ES-I3 (cell line): Measurements from ENCODE around the gene CD163.
A peak's percentile ranks its signal among the peaks of the same experiment; 100 is the strongest.
"Not testable (repeated sequence)": the region's sequence is repeated elsewhere in the genome, so short reads cannot be mapped to it uniquely, and the experiment has no call there.

ENCODE experiments used
- H3K36me3 ChIP-seq: 2 replicates; pipeline ENCODE4 v1.6.1; 2013; ENCODE audit warnings: mild to moderate bottlenecking, low read length, control low read depth, moderate library complexity; ENCODE audit not compliant: insufficient read depth
- H3K4me1 ChIP-seq: 2 replicates; pipeline ENCODE4 v1.6.1; 2013; ENCODE audit warnings: mild to moderate bottlenecking, control low read depth, low read length; ENCODE audit not compliant: insufficient read depth
- H3K9ac ChIP-seq: 2 replicates; pipeline ENCODE4 v1.6.1; 2013; ENCODE audit warnings: low read depth, mild to moderate bottlenecking, low read length, moderate library complexity
- H3K9me3 ChIP-seq: 2 replicates; pipeline ENCODE4 v1.6.1; 2013; ENCODE audit warnings: mild to moderate bottlenecking, low read length, moderate library complexity; ENCODE audit not compliant: control insufficient read depth, insufficient read depth

Gene CD163

DNA sequence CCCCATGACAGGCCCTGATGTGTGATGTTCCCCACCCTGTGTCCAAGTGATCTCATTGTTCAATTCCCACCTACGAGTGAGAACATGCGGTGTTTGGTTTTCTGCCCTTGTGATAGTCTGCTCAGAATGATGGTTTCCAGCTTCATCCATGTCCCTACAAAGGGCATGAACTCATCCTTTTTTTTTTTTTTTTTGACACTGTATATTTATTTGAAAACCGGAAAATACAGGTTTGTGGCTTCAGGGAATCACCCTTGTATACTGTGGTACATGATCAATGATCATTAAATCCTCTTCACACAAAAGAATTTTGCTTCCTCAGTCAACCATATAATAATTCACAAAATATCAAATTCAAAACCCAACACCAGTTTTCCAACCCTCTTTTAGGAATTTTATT, 66.1 kb downstream of the CD163 start:
- peak overlapping the region; percentile 14; the same call in 1 of the 2 replicates for H3K9ac ChIP-seq
- H3K9me3 ChIP-seq, H3K36me3 ChIP-seq, H3K4me1 ChIP-seq: not testable (repeated sequence)

GRCh38 chr12:7434670-7435069, 68.9 kb downstream of the CD163 start:
- Histone ChIP-seq H3K9ac (no peak overlapping the region), H3K36me3 (no peaks in the 10 kb centered on the region), H3K9me3 (no peaks in the 10 kb centered on the region), H3K4me1 (0 out of 2 replicates have a peak, but pooled peaks cover 8% of the 10 kb centered on the region)

DNA sequence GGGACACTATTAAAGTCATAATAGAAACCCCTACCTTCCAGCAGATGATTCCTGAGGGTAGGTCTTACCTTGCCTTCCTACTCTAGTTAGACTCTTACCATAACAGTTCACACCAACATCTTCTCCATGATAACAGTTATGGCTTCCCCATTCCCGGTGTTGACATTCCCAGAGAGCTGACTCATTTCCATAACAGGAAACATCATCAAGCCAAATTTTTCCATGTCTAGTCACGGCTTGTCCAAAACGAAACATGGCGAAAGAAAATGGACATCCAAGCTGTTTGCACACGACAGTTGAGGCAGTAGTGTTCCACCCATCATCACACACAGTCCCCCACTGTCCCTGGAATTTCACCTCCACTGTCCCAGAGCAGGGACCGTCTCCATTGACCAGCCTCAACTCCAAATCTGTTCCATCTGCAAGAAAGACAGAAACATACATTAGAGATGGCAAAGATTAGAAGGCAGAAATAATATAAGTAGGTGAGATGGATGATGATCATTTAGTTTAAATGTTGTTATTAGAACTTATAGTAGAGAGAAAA, 70.2 kb downstream of the CD163 start:
- H3K36me3 ChIP-seq = no peaks in the 10 kb centered on the region
- H3K4me1 ChIP-seq = 0 out of 2 replicates have a peak, but pooled peaks cover 8% of the 10 kb centered on the region
- H3K9ac ChIP-seq = no peak overlapping the region
- no peaks in the 10 kb centered on the region for H3K9me3 ChIP-seq

- Histone ChIP-seq H3K4me1 (0 out of 2 replicates have a peak, but pooled peaks cover 8% of the 10 kb centered on the region), H3K36me3 (no peaks in the 10 kb centered on the region), H3K9ac (no peak overlapping the region), H3K9me3 (no peaks in the 10 kb centered on the region)
Observed at GRCh38 chr12:7431993-7432685, 71.4 kb downstream of the CD163 start.
